ENCODE measurements around the gene IHH.

IHH gene

DNA sequence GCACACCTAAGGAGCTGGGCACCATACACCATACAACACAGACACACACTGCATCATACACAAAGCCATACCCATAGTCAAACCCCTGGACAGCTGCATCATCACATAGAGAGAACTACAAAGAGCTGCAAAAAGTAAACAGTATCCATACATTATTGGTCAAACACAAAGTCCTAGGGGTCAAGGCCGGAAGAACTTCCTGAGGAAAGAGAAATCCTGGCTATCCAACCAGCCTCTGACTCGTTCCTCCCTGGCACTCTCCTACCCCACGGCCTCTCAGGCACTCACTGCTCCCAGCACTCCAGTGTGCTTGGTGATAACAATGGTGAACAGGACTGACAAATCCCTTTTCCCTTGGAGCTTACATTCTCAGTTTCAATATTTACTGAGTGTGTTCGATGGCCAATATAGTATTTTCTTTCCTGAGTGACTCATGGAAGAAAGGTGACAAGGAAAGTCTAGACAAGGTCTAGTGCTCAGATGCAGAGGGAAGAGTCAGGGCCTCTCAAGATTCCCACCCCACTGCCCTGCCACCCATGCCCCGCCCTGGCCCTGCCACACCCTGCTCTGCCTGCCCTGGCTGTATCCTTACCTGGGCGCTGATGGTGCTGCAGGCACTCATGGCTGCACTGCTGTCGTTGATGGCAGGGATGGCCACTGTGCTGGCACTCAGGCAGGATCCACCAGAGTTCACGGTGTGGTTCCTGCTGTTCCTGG is 22.8 kb downstream of the IHH start:
- H3K9me3 ChIP-seq (ENCODE audit: control insufficient read depth, low read length), result no peaks in the 10 kb centered on the region
- WGBS, 2 experiments (ENCODE audit: insufficient coverage in 2 of 2), result 55 to 71% methylated on average over 4 to 5 of the region's 8 CpGs
- no peak overlapping the region for H3K27ac ChIP-seq (ENCODE audit: low read depth, low read length, severe bottlenecking)
- H3K4me3 ChIP-seq (ENCODE audit: extremely low read depth, insufficient read depth, low read length, poor library complexity, severe bottlenecking), result no peak overlapping the region
- no peaks in the 10 kb centered on the region for H3K4me1 ChIP-seq (ENCODE audit: control insufficient read depth, insufficient read depth, low read length, poor library complexity, severe bottlenecking)
- H3K36me3 ChIP-seq (ENCODE audit: control insufficient read depth, insufficient read depth, low read length), result no peaks in the 10 kb centered on the region

DNA sequence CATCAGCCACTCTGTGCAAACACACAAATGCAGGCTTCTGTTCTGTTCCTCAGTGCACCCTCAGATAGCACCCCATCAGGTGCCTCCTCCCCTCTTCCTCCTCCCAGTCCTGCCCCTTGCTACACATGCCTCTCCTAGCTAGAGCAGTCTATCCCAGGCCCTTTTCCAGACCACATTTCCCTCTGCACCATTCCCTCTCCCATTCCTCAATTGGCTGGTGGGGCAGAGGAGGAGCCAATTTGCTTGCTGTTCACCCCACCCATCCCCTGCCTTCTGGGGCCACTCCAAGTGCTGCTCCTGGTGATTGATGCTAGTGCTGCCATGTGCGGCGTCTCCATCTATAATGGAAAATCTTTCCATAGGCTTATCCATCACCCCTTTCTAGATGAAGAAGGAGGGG is 24.8 kb downstream of the IHH start:
- H3K36me3 ChIP-seq (ENCODE audit: control insufficient read depth, insufficient read depth, low read length), result no peaks in the 10 kb centered on the region
- H3K4me1 ChIP-seq (ENCODE audit: control insufficient read depth, insufficient read depth, low read length, poor library complexity, severe bottlenecking), result no peaks in the 10 kb centered on the region
- no peak overlapping the region for H3K27ac ChIP-seq (ENCODE audit: low read depth, low read length, severe bottlenecking)
- no peaks in the 10 kb centered on the region for H3K9me3 ChIP-seq (ENCODE audit: control insufficient read depth, low read length)
- H3K4me3 ChIP-seq (ENCODE audit: extremely low read depth, insufficient read depth, low read length, poor library complexity, severe bottlenecking), result no peak overlapping the region
- no CpG with 5 or more reads among the region's 2 CpGs for WGBS, 2 experiments (ENCODE audit: insufficient coverage in 2 of 2)

DNA sequence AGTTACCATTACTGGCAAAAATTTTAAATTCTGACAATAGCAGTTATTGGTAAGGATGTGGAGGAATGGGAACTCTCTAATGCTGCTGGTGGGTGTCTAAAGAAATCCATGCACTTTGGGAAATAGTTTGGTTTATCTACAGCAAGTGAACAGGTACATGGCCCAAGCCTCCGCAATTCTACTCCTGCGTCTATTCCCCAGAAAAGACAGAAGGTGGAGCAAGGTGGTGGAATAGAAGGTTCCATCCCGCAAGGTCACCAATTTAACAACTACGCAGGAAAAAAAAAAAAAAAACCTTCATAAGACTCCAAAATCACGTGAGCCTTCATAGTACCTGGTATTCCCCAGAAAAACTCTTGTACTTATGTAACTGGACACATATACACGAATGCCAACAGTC is 25.9 kb downstream of the IHH start:
- Histone ChIP-seq H3K9me3 (ENCODE audit: control insufficient read depth, low read length) (no peaks in the 10 kb centered on the region), H3K27ac (ENCODE audit: low read depth, low read length, severe bottlenecking) (no peak overlapping the region), H3K4me3 (ENCODE audit: extremely low read depth, insufficient read depth, low read length, poor library complexity, severe bottlenecking) (no peak overlapping the region), H3K36me3 (ENCODE audit: control insufficient read depth, insufficient read depth, low read length) (no peaks in the 10 kb centered on the region), H3K4me1 (ENCODE audit: control insufficient read depth, insufficient read depth, low read length, poor library complexity, severe bottlenecking) (no peaks in the 10 kb centered on the region)
- WGBS, 2 experiments (ENCODE audit: insufficient coverage in 2 of 2), result 50 to 60% methylated on average over 1 to 2 of the region's 6 CpGs

DNA sequence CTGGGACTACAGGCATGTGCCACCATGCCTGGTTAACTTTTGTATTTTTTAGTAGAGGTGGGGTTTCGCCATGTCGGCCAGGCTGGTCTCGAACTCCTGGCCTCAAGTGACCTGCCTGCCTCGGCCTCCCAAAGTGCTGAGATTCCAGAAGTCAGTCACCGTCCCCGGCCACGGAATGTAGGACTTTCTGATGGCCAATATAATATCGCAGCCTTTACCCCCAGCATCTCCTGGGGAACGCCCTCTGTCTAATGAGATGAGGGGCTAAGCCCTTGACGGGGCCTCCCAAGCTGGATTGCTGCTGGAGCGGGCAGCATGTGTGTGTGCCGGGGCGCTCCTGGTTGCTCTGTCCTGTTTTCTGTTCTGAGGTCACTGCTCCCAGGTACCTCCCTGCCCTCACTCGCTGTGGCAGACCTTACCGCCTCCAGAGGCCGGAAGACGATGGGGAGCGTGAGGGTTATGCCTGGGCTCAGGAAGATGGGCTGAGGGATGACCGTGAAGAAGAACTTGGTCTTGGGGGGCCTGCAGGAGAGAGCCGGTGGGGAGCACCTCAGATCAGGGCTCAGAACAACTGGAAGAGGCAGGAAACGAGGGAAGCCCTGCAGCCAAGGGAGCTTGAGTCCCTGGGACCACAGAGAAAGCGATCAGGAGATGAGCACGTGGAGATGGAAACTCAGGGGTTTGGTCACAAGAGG is 28.5 kb downstream of the IHH start:
- Histone ChIP-seq H3K36me3 (ENCODE audit: control insufficient read depth, insufficient read depth, low read length) (no peaks in the 10 kb centered on the region), H3K4me1 (ENCODE audit: control insufficient read depth, insufficient read depth, low read length, poor library complexity, severe bottlenecking) (no peaks in the 10 kb centered on the region), H3K27ac (ENCODE audit: low read depth, low read length, severe bottlenecking) (no peak overlapping the region), H3K9me3 (ENCODE audit: control insufficient read depth, low read length) (no peaks in the 10 kb centered on the region), H3K4me3 (ENCODE audit: extremely low read depth, insufficient read depth, low read length, poor library complexity, severe bottlenecking) (no peak overlapping the region)
- 87 to 88% methylated on average over 17 to 22 of the region's 23 CpGs for whole genome bisulfite sequencing, 2 experiments (ENCODE audit: insufficient coverage in 2 of 2)

DNA sequence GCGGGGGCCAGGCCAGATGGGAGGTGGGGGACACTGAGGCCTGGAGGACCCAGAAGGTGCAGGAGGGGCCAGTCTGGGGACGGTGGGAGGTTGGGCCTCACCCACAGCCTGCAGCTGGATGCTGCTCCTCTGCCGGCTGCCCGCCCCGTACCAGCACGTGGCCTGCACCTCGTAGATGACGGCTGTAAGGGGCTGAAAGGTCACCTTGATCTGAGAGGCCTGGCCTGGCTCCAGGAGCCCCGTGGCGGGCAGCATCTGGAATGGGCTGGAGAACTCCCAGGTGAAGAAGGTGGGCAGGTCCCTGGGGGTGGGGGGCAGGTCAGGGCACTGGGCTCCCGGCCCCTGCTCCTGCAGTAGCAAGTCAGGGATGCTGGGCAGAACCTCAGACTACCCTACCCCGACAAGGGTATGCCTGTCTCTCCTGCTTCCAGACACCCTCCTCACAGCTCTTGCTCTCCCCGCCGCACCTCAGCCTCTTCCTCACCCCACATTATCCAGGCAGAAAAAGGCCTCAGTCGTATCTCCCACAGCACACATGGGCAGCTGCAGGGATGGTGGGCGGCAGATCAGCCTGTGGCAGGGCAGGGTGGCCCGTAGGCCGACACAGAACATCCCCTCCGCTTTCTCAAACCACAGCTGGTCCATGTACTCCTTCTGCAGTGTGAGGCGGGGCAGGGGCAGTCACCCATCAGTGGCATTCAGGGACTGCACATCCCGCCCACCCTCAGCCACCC is 29.5 kb downstream of the IHH start:
- Histone ChIP-seq H3K4me1 (ENCODE audit: control insufficient read depth, insufficient read depth, low read length, poor library complexity, severe bottlenecking) (no peaks in the 10 kb centered on the region), H3K36me3 (ENCODE audit: control insufficient read depth, insufficient read depth, low read length) (no peaks in the 10 kb centered on the region), H3K27ac (ENCODE audit: low read depth, low read length, severe bottlenecking) (no peak overlapping the region), H3K4me3 (ENCODE audit: extremely low read depth, insufficient read depth, low read length, poor library complexity, severe bottlenecking) (no peak overlapping the region), H3K9me3 (ENCODE audit: control insufficient read depth, low read length) (no peaks in the 10 kb centered on the region)
- WGBS, 2 experiments (ENCODE audit: insufficient coverage in 2 of 2), result 90% methylated on average over 16 to 19 of the region's 21 CpGs

DNA sequence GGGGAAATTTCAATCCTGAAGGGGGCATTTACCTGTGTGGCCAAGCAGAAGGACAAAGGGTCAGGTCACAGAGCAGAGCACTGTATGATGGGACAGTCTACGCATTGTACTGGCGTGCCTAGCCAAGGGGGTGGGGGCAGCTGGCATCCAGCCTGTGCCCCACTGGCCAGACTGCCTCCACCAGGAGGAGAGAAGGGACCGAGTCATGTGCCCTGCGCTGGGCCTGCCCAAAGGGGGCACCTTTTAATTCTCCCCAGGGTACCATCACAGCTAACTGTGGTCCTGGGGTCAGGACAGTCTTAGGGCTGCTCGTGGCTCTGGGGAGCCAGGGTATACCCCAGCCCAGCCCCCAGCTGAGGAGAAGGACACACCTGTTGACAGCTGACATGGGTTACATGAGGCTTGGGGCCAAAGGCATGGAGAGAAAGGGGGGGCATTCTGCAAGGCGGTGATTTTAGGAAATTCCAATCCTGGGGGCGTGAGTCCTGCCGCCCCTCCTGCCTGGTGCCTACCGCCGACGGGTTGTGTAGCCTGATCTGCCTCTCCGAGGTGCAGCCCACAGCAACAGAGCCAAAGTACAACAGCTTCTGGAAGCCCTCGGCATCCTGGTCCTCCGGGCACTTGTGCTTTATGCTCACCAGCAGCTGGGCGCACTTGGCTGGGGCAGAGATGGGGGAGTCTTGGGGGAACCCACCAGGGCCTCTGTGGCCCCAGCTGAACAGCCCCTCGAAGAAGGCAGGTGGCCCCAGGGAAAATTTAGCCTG is 30.4 kb downstream of the IHH start:
- 88% methylated on average over 13 of the region's 16 CpGs for WGBS, 2 experiments (ENCODE audit: insufficient coverage in 2 of 2)
- Histone ChIP-seq H3K4me3 (ENCODE audit: extremely low read depth, insufficient read depth, low read length, poor library complexity, severe bottlenecking) (no peak overlapping the region), H3K4me1 (ENCODE audit: control insufficient read depth, insufficient read depth, low read length, poor library complexity, severe bottlenecking) (no peaks in the 10 kb centered on the region), H3K9me3 (ENCODE audit: control insufficient read depth, low read length) (no peaks in the 10 kb centered on the region), H3K27ac (ENCODE audit: low read depth, low read length, severe bottlenecking) (no peak overlapping the region), H3K36me3 (ENCODE audit: control insufficient read depth, insufficient read depth, low read length) (no peaks in the 10 kb centered on the region)

DNA sequence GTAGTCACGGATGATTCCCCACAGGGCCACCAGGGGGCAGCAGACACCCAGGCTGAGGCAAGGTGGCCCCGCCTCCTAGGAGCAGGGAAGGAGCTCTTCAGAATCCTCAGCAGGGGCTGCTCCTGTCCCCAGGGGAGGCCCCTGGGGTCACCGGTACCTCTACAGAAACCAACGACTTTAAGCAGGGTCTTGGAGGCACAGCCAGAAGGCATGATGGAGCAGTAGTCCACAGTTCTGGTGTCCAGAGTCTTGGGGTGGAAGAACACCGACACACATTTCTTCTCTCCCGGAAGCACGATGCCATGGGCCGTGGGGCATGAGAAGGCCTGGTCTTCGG is 30.9 kb downstream of the IHH start:
- Histone ChIP-seq H3K4me3 (ENCODE audit: extremely low read depth, insufficient read depth, low read length, poor library complexity, severe bottlenecking) (no peak overlapping the region), H3K27ac (ENCODE audit: low read depth, low read length, severe bottlenecking) (no peak overlapping the region), H3K36me3 (ENCODE audit: control insufficient read depth, insufficient read depth, low read length) (no peaks in the 10 kb centered on the region), H3K4me1 (ENCODE audit: control insufficient read depth, insufficient read depth, low read length, poor library complexity, severe bottlenecking) (no peaks in the 10 kb centered on the region), H3K9me3 (ENCODE audit: control insufficient read depth, low read length) (no peaks in the 10 kb centered on the region)
- 40 to 60% methylated on average over 7 to 8 of the region's 9 CpGs for WGBS, 2 experiments (ENCODE audit: insufficient coverage in 2 of 2)

DNA sequence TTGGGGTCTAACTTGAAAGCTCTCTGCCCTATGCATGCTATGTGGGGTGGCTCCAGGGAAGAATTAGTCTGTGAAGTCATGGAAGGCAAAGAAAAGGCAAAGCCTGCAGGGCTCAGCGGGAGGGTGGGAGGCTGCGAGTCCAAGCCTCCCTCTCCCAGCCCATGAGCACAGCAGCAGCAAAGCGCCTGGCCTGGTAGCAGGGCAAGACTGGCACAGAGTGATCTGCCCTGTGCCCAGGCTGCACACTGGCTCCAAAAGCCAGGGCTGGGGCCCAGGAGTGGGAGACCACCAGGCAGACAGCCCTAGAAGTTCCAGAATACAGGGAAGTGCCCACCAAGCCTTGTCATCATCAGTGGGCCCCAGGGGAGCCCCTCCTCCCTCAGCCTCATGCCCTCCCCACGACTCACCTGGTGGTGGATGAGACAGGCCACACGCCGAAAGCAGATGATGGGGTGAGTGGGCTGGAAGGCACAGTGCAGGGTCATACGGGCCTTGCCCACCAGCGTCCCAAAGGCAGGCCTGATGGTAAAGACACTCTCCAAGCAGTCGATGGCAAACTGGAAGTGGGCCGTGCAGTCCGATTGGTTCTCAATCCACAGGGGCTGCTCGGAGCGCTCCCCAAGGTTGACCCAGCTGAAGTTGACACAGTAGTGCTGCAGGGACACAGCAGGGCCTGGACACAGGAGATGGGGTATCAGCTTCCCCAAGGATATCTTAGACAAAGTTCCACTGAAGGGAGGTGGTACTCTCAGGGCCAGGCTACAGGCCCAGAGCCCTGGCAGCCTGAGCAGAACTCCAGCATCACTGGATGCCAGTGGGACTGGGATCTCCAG is 31.5 kb downstream of the IHH start:
- Histone ChIP-seq H3K9me3 (ENCODE audit: control insufficient read depth, low read length) (no peaks in the 10 kb centered on the region), H3K4me1 (ENCODE audit: control insufficient read depth, insufficient read depth, low read length, poor library complexity, severe bottlenecking) (no peaks in the 10 kb centered on the region), H3K4me3 (ENCODE audit: extremely low read depth, insufficient read depth, low read length, poor library complexity, severe bottlenecking) (no peak overlapping the region), H3K36me3 (ENCODE audit: control insufficient read depth, insufficient read depth, low read length) (no peaks in the 10 kb centered on the region), H3K27ac (ENCODE audit: low read depth, low read length, severe bottlenecking) (no peak overlapping the region)
- WGBS, 2 experiments (ENCODE audit: insufficient coverage in 2 of 2), result 72 to 74% methylated on average over 12 to 13 of the region's 13 CpGs

DNA sequence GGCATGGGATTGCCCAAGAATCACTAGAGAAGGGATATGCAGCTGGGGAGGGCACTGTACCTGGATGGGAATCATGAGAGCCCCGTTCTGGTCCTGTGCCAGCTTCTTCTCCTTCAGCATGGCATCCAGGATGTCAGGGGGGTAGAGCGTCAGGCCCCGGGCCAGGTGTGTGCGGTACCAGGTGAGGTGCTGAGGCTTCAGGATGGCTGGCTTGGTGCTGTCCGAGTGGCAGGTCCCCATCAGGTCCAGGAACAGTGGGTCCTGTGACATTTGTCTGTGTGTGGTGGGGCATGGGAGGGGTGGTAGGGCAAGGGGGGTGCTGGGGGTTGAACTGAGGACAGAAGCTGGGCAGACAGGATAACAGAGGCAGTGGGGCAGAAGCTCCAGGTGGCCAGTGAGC is 32.6 kb downstream of the IHH start:
- no peak overlapping the region for H3K27ac ChIP-seq (ENCODE audit: low read depth, low read length, severe bottlenecking)
- no peak overlapping the region for H3K4me3 ChIP-seq (ENCODE audit: extremely low read depth, insufficient read depth, low read length, poor library complexity, severe bottlenecking)
- WGBS, 2 experiments (ENCODE audit: insufficient coverage in 2 of 2), result 25 to 80% methylated on average over 1 to 5 of the region's 5 CpGs
- H3K4me1 ChIP-seq (ENCODE audit: control insufficient read depth, insufficient read depth, low read length, poor library complexity, severe bottlenecking), result no peaks in the 10 kb centered on the region
- H3K9me3 ChIP-seq (ENCODE audit: control insufficient read depth, low read length), result no peaks in the 10 kb centered on the region
- H3K36me3 ChIP-seq (ENCODE audit: control insufficient read depth, insufficient read depth, low read length), result no peaks in the 10 kb centered on the region

DNA sequence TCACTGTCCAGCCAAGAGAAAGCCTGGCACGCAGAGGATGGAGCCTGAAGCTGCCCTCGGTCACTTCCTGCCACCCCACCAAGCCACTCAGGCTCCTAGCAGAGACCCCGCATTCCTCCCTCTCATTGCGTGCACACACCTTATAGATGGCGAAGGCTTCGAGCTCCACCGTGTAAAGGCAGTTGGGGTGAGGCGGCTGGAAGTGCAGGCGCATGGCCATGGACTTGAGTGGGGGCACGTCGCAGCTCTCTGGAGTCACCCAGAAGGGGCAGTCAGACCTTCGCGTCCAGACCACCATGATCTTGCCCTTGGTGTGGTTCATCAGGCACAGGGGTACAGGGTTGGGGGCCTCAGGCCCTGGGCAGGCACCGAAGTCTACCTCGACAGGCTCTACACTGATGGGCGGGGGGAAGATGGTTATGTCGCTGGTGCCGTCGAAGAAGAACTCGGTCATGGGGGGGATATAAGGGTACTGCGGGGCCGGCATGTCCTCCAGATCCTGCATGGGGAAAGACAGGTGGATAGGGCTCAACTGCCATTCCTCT is 33.1 kb downstream of the IHH start:
- Histone ChIP-seq H3K9me3 (ENCODE audit: control insufficient read depth, low read length) (no peaks in the 10 kb centered on the region), H3K36me3 (ENCODE audit: control insufficient read depth, insufficient read depth, low read length) (no peaks in the 10 kb centered on the region), H3K4me1 (ENCODE audit: control insufficient read depth, insufficient read depth, low read length, poor library complexity, severe bottlenecking) (no peaks in the 10 kb centered on the region), H3K27ac (ENCODE audit: low read depth, low read length, severe bottlenecking) (no peak overlapping the region), H3K4me3 (ENCODE audit: extremely low read depth, insufficient read depth, low read length, poor library complexity, severe bottlenecking) (no peak overlapping the region)
- 91 to 93% methylated on average over 16 to 21 of the region's 22 CpGs for WGBS, 2 experiments (ENCODE audit: insufficient coverage in 2 of 2)
